SK-N-SH (cell line): Measurements from ENCODE around the gene PWWP2B. TPM values are rescaled to one million over a fixed set of nuclear protein-coding genes. Genes with fewer than 3 reads are reported as not detected.
A peak's percentile ranks its signal among the peaks of the same experiment; 100 is the strongest.

ENCODE experiments used
- CTCF ChIA-PET: fragments of 300-600, 350-600 bp; formaldehyde crosslinking; extraction: SDS; loops from one replicate; lab custom pipeline; 2021; lab: Yijun Ruan, JAX
- POLR2A ChIA-PET: fragments of 350-600 bp; sonication (Branson Sonifier 250); formaldehyde crosslinking; extraction: SDS; loops from one replicate; lab custom pipeline; 2020; ENCODE audit warnings: antibody characterized with exemption, inconsistent platforms; lab: Yijun Ruan, JAX
- DNase-seq: peaks from one replicate; pipeline ENCODE4 v3.0.0; 2012
- H2AFZ ChIP-seq: fragments of 200-600 bp; sonication (generic); 2 replicates; pipeline ENCODE4 v1.8.1; 2016; ENCODE audit warnings: antibody characterized with exemption, mild to moderate bottlenecking, low read depth
- H3F3A ChIP-seq: fragments of 200-600 bp; sonication (generic); replicated peaks from 2 replicates; pipeline ENCODE3; 2016; ENCODE audit warnings: antibody characterized with exemption, mild to moderate bottlenecking; ENCODE audit not compliant: insufficient read depth
- H3K27ac ChIP-seq, 2 experiments: fragments of 200-500 bp in 1 of 2; fragments of 200-600 bp in 1 of 2; sonication (Bioruptor generic) in 1 of 2; sonication (generic), shearing (Covaris generic) in 1 of 2; 2 replicates each; pipeline versions ENCODE4 v1.5.1 to v1.6.1; 2014 to 2016; ENCODE audit warnings: low read depth in 2 of 2, inconsistent platforms in 1 of 2, low read length in 1 of 2, mild to moderate bottlenecking in 1 of 2, mixed read lengths in 1 of 2
- H3K27me3 ChIP-seq: fragments of 200-600 bp; sonication (generic), shearing (Covaris generic); 2 replicates; pipeline ENCODE4 v1.6.1; 2016; ENCODE audit warnings: mixed run types; ENCODE audit not compliant: insufficient read depth
- H3K36me3 ChIP-seq, 2 experiments: fragments of 200-500 bp in 1 of 2; fragments of 200-600 bp in 1 of 2; sonication (Bioruptor generic) in 1 of 2; sonication (generic) in 1 of 2; replicated peaks in 1 of 2; 2 replicates each; pipeline versions ENCODE3 to v1.5.1; 2014 to 2016; ENCODE audit warnings: low read length in 1 of 2, mild to moderate bottlenecking in 1 of 2; ENCODE audit not compliant: insufficient read depth in 2 of 2, control insufficient read depth in 1 of 2
- H3K4me1 ChIP-seq, 2 experiments: fragments of 200-500 bp in 1 of 2; fragments of 200-600 bp in 1 of 2; sonication (Bioruptor generic) in 1 of 2; sonication (generic), shearing (Covaris generic) in 1 of 2; 2 replicates each; pipeline versions ENCODE4 v1.5.1 to v1.6.1; 2014 to 2016; ENCODE audit warnings: low read depth in 1 of 2, low read length in 1 of 2, mixed run types in 1 of 2; ENCODE audit not compliant: insufficient read depth in 2 of 2, control insufficient read depth in 1 of 2
- H3K4me2 ChIP-seq: fragments of 200-600 bp; sonication (generic), shearing (Covaris generic); 2 replicates; pipeline ENCODE4 v1.6.1; 2017; ENCODE audit warnings: mixed run types
- H3K4me3 ChIP-seq, 2 experiments: fragments of 200-500 bp in 1 of 2; fragments of 200-600 bp in 1 of 2; sonication (Bioruptor generic) in 1 of 2; sonication (generic), shearing (Covaris generic) in 1 of 2; 2 replicates each; pipeline versions ENCODE4 v1.5.1 to v1.8.1; 2014 to 2016; ENCODE audit warnings: low read depth in 2 of 2, inconsistent platforms in 1 of 2, low read length in 1 of 2, mild to moderate bottlenecking in 1 of 2, mixed read lengths in 1 of 2, moderate library complexity in 1 of 2
- H3K79me2 ChIP-seq: fragments of 200-600 bp; sonication (generic); 2 replicates; pipeline ENCODE4 v1.8.1; 2017; ENCODE audit warnings: mild to moderate bottlenecking; ENCODE audit not compliant: insufficient read depth
- H3K9ac ChIP-seq: fragments of 200-600 bp; sonication (generic); 2 replicates; pipeline ENCODE4 v1.6.1; 2017; ENCODE audit warnings: mixed run types
- H3K9me2 ChIP-seq: fragments of 200-600 bp; sonication (generic); 2 replicates; pipeline ENCODE4 v1.6.1; 2017; ENCODE audit warnings: mixed run types
- H3K9me3 ChIP-seq: fragments of 200-600 bp; sonication (generic); 2 replicates; pipeline ENCODE4 v1.6.1; 2017; ENCODE audit warnings: mixed run types, mild to moderate bottlenecking, moderate library complexity
- H4K20me1 ChIP-seq: fragments of 200-600 bp; sonication (generic); 2 replicates; pipeline ENCODE4 v1.6.1; 2017; ENCODE audit warnings: mild to moderate bottlenecking, mixed run types; ENCODE audit not compliant: insufficient read depth
- EP300 ChIP-seq, 2 experiments: IDR thresholded peaks; 2 replicates each; pipeline versions ENCODE4 v1.4.0 to v1.6.1; 2012; ENCODE audit warnings: borderline replicate concordance in 1 of 2, low read depth in 1 of 2, low read length in 1 of 2
- EZH2phosphoT487 ChIP-seq: fragments of 200-600 bp; sonication (generic); IDR thresholded peaks from 2 replicates; pipeline ENCODE4 v1.6.1; 2017; ENCODE audit warnings: low read depth, mixed run types, mild to moderate bottlenecking, antibody characterized with exemption, moderate library complexity, borderline replicate concordance
- FOXJ3 ChIP-seq: sonication (generic); formaldehyde crosslinking; IDR thresholded peaks from 2 replicates; pipeline ENCODE4 v1.5.1; 2020; ENCODE audit warnings: mild to moderate bottlenecking, missing genetic modification reagents
- FOXM1 ChIP-seq: IDR thresholded peaks from 2 replicates; pipeline ENCODE4 v1.4.0; 2012; ENCODE audit warnings: low read depth, mild to moderate bottlenecking
- GABPA ChIP-seq: IDR thresholded peaks from 2 replicates; pipeline ENCODE4 v1.4.0; 2012; ENCODE audit warnings: low read depth, mild to moderate bottlenecking
- GATA2 ChIP-seq: sonication (generic); formaldehyde crosslinking; IDR thresholded peaks from 2 replicates; pipeline ENCODE4 v1.5.0; 2020; ENCODE audit warnings: mild to moderate bottlenecking, missing genetic modification reagents
- JUND ChIP-seq: IDR thresholded peaks from 2 replicates; pipeline ENCODE4 v1.4.0; 2012
- MEF2A ChIP-seq: IDR thresholded peaks from 2 replicates; pipeline ENCODE4 v1.4.0; 2012; ENCODE audit warnings: low read depth, borderline replicate concordance
- MXI1 ChIP-seq: IDR thresholded peaks from 2 replicates; pipeline ENCODE4 v1.6.1; 2012; ENCODE audit warnings: mild to moderate bottlenecking, low read depth, low read length, improper control_type of control experiment
- NFIC ChIP-seq: IDR thresholded peaks from 2 replicates; pipeline ENCODE4 v1.4.0; 2012; ENCODE audit warnings: borderline replicate concordance
- NRF1 ChIP-seq: IDR thresholded peaks from 2 replicates; pipeline ENCODE4 v1.6.1; 2012; ENCODE audit warnings: low read depth, mild to moderate bottlenecking, low read length
- RCOR1 ChIP-seq: fragments of 150-350 bp; IDR thresholded peaks from 2 replicates; pipeline ENCODE4 v1.6.1; 2017; ENCODE audit warnings: antibody characterized with exemption, low read length
- SMC3 ChIP-seq: IDR thresholded peaks from 2 replicates; pipeline ENCODE4 v1.6.1; 2012; ENCODE audit warnings: low read depth, low read length, improper control_type of control experiment
- TAF1 ChIP-seq: IDR thresholded peaks from 2 replicates; pipeline ENCODE4 v1.6.1; 2012; ENCODE audit warnings: low read depth, mild to moderate bottlenecking, low read length, moderate library complexity, borderline replicate concordance
- TCF12 ChIP-seq: IDR thresholded peaks from 2 replicates; pipeline ENCODE4 v1.4.0; 2012
- TEAD4 ChIP-seq: IDR thresholded peaks from 2 replicates; pipeline ENCODE4 v1.4.0; 2012; ENCODE audit warnings: mild to moderate bottlenecking, borderline replicate concordance; ENCODE audit not compliant: insufficient read depth
- WGBS: methylation state at CpG from one replicate; pipeline ENCODE4 v1.1.6; 2017; ENCODE audit warnings: low lambda C conversion rate; 5-methylcytosine and 5-hydroxymethylcytosine counted together
- polyA plus RNA-seq, 3 experiments: library from polyadenylated mRNA; depleted of rRNA; stranded (reverse); fragments of >200 nt; gene quantifications; 2 replicates each; pipeline ENCODE4 v1.2.3, GENCODE V29; 2012
- TF ChIP-seq, protein P1 (sequence below): IDR thresholded peaks from 2 replicates; pipeline ENCODE4 v1.4.0; 2012; ENCODE audit warnings: low read depth, borderline replicate concordance
- TF ChIP-seq, protein P2 (sequence below): IDR thresholded peaks from 2 replicates; pipeline ENCODE4 v1.6.1; 2012; ENCODE audit warnings: mild to moderate bottlenecking, low read depth, low read length, moderate library complexity
- TF ChIP-seq, protein P3 (sequence below): fragments of 150-350 bp; IDR thresholded peaks from 2 replicates; pipeline ENCODE4 v1.6.1; 2017; ENCODE audit warnings: antibody characterized with exemption, low read length, low read depth, borderline replicate concordance
- TF ChIP-seq, protein P4 (sequence below): IDR thresholded peaks from 2 replicates; pipeline ENCODE4 v1.4.0; 2012; ENCODE audit warnings: low read depth

Gene PWWP2B
- polyA plus RNA-seq, 1 of the 3 experiments (the other 2 are of a cell fraction), result 2.4 TPM

DNA sequence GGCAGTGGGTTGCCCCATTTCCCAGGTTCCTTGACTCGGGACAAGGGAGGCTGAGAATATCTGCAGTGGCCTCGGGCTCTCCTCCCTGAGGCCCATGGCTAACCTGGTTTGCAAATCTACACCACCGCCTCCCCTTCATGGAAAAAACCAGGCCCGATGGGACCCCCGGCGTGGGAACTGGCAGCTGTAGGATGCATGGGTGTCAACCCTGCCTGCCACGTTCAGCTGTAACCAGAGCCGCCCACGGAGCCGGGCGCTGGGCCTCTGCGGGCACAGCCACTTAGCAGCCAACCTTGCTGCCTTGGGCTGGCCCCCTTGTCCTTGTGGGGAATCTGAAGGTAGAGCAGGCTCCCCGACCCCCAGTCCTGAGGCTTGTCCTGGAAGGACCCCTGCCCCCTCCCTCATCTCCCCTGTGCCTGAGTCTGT is 1.6 kb downstream of the PWWP2B start:
- Histone ChIP-seq H3K4me3 (no peak overlapping the region), H3K27me3 (no peaks in the 10 kb centered on the region), H3K36me3 (no peaks in the 10 kb centered on the region), H3K9me3 (no peaks in the 10 kb centered on the region), H3K4me1 (peaks cover 4 to 29% of the 10 kb centered on the region in 2 experiments; a peak in 2 of 4 replicates), H3K27ac (peak overlapping the region in 1 of 2 experiments; percentile 82; a peak in 2 of 4 replicates), H2AFZ (no peak overlapping the region), H3K9ac (0 out of 2 replicates have a peak overlapping the region, but pooled peaks have one; percentile 64), H4K20me1 (no peaks in the 10 kb centered on the region), H3F3A (peaks cover 3% of the 10 kb centered on the region), H3K4me2 (peak overlapping the region; percentile 100), H3K79me2 (peaks cover 11% of the 10 kb centered on the region; the same call in 1 of the 2 replicates), H3K9me2 (no peaks in the 10 kb centered on the region)
- CTCF ChIA-PET, result interaction anchor here (0.8 to 1.8 kb wide), 5 partner anchors 9 to 49 kb away, joined by 3 to 5 read pairs (median 3); no protein-coding TSS in a partner anchor
- POLR2A ChIA-PET, result interaction anchor here (0.6 to 1.0 kb wide), 2 partner anchors 13 to 27 kb away, joined by 3 to 4 read pairs; no protein-coding TSS in a partner anchor
- DNase-seq, result no peak
- 80% methylated on average over 6 of the region's 13 CpGs for WGBS
- TF ChIP-seq TAF1, result no peak
- no peak for TF ChIP-seq FOXJ3 (CRISPR knock-in tag)
- no peak for TF ChIP-seq TCF12
- no peak for TF ChIP-seq MXI1
- no peak for TF ChIP-seq EZH2phosphoT487
- TF ChIP-seq SMC3, result no peak
- TF ChIP-seq, protein P1, sequence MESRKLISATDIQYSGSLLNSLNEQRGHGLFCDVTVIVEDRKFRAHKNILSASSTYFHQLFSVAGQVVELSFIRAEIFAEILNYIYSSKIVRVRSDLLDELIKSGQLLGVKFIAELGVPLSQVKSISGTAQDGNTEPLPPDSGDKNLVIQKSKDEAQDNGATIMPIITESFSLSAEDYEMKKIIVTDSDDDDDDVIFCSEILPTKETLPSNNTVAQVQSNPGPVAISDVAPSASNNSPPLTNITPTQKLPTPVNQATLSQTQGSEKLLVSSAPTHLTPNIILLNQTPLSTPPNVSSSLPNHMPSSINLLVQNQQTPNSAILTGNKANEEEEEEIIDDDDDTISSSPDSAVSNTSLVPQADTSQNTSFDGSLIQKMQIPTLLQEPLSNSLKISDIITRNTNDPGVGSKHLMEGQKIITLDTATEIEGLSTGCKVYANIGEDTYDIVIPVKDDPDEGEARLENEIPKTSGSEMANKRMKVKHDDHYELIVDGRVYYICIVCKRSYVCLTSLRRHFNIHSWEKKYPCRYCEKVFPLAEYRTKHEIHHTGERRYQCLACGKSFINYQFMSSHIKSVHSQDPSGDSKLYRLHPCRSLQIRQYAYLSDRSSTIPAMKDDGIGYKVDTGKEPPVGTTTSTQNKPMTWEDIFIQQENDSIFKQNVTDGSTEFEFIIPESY, result no peak
- TF ChIP-seq EP300 (IDR thresholded peaks at IDR 0.05; ENCODE audit: borderline replicate concordance in 1 of 2, low read depth in 1 of 2, low read length in 1 of 2), result no peak
- TF ChIP-seq, protein P2, sequence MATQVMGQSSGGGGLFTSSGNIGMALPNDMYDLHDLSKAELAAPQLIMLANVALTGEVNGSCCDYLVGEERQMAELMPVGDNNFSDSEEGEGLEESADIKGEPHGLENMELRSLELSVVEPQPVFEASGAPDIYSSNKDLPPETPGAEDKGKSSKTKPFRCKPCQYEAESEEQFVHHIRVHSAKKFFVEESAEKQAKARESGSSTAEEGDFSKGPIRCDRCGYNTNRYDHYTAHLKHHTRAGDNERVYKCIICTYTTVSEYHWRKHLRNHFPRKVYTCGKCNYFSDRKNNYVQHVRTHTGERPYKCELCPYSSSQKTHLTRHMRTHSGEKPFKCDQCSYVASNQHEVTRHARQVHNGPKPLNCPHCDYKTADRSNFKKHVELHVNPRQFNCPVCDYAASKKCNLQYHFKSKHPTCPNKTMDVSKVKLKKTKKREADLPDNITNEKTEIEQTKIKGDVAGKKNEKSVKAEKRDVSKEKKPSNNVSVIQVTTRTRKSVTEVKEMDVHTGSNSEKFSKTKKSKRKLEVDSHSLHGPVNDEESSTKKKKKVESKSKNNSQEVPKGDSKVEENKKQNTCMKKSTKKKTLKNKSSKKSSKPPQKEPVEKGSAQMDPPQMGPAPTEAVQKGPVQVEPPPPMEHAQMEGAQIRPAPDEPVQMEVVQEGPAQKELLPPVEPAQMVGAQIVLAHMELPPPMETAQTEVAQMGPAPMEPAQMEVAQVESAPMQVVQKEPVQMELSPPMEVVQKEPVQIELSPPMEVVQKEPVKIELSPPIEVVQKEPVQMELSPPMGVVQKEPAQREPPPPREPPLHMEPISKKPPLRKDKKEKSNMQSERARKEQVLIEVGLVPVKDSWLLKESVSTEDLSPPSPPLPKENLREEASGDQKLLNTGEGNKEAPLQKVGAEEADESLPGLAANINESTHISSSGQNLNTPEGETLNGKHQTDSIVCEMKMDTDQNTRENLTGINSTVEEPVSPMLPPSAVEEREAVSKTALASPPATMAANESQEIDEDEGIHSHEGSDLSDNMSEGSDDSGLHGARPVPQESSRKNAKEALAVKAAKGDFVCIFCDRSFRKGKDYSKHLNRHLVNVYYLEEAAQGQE, result no peak
- TF ChIP-seq, protein P3, sequence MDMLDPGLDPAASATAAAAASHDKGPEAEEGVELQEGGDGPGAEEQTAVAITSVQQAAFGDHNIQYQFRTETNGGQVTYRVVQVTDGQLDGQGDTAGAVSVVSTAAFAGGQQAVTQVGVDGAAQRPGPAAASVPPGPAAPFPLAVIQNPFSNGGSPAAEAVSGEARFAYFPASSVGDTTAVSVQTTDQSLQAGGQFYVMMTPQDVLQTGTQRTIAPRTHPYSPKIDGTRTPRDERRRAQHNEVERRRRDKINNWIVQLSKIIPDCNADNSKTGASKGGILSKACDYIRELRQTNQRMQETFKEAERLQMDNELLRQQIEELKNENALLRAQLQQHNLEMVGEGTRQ, result no peak
- TF ChIP-seq GABPA, result no peak
- no peak for TF ChIP-seq NFIC
- no peak for TF ChIP-seq GATA2 (CRISPR knock-in tag)
- TF ChIP-seq JUND, result no peak
- no peak for TF ChIP-seq TEAD4
- TF ChIP-seq, protein P4, sequence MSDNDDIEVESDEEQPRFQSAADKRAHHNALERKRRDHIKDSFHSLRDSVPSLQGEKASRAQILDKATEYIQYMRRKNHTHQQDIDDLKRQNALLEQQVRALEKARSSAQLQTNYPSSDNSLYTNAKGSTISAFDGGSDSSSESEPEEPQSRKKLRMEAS, result no peak
- TF ChIP-seq MEF2A, result no peak
- no peak for TF ChIP-seq FOXM1
- TF ChIP-seq RCOR1, result no peak
- TF ChIP-seq NRF1, result no peak
